Endothelial cell of hepatic sinusoid (primary cell): ENCODE measurements around the gene TPST2.

Experiments
- in situ Hi-C: cut with HindIII; loops from 2 replicates; pipeline ENCODE4 v1.10.0; 2017; ENCODE audit warnings: low sequenced_read_pairs

Gene TPST2

GRCh38 chr22:26610996-26611395 lies 21.1 kb upstream of the TPST2 start:
- in situ Hi-C loops: no loop called here

GRCh38 chr22:26610072-26610958 lies 20.4 kb upstream of the TPST2 start:
- in situ Hi-C loops: no loop called here

GRCh38 chr22:26609287-26609686 lies 19.4 kb upstream of the TPST2 start:
- in situ Hi-C loops: loop anchor here (10.0 kb wide), 1 partner anchor 104 kb away; no protein-coding TSS in a partner anchor

DNA sequence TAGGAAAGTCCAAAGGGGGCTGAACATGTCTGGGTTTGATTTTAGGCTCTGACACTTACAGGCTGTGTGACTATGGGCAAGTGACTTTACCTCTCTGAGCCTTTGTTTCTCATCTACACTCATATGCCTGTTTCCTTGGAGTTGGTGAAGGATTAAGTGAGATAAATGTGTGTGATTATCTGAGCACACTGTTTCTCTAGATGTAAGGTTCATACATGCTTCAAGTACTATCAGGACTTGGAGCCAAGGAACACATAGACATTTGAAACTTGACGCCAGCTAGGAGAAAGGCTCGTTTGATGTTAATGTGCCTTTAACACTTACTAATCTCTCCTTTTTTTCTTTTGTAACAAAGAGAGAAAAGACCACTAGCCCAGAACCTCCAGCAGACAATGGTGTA lies 18.2 kb upstream of the TPST2 start:
- in situ Hi-C loops: loop anchor here (10.0 kb wide), 1 partner anchor 103 kb away; no protein-coding TSS in a partner anchor

- in situ Hi-C loops: loop anchor here (10.0 kb wide), 1 partner anchor 102 kb away; no protein-coding TSS in a partner anchor
These were observed 16.7 kb upstream of the TPST2 start for GRCh38 chr22:26606611-26607010.

DNA sequence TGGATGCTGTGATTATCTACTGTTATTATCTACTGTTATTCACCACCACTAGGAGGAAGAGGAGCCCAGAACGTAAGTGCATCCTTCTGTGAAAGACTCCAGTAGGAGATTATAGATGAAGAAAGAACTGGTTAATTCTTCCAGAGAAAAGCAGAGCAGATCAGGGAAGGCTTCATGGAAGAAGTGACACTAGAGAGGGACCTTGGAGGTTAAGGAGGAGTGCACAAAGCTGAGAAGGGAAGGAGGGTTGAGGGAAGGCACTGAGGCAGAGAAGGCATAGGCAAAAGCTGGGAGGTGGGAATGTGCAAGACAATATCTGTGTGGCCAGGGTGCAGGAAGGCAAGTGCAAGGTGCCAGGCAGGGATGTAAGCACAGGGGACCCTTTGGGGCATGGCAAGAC lies 14.4 kb upstream of the TPST2 start:
- in situ Hi-C loops: loop anchor here (10.0 kb wide), 1 partner anchor 100 kb away; no protein-coding TSS in a partner anchor

- in situ Hi-C loops: loop anchor here (10.0 kb wide), 1 partner anchor 97 kb away; no protein-coding TSS in a partner anchor
These were observed 12.2 kb upstream of the TPST2 start for GRCh38 chr22:26602127-26602526.

- in situ Hi-C loops: loop anchor here (10.0 kb wide), 1 partner anchor 97 kb away; no protein-coding TSS in a partner anchor
These were observed 11.8 kb upstream of the TPST2 start for GRCh38 chr22:26601726-26602125.

DNA sequence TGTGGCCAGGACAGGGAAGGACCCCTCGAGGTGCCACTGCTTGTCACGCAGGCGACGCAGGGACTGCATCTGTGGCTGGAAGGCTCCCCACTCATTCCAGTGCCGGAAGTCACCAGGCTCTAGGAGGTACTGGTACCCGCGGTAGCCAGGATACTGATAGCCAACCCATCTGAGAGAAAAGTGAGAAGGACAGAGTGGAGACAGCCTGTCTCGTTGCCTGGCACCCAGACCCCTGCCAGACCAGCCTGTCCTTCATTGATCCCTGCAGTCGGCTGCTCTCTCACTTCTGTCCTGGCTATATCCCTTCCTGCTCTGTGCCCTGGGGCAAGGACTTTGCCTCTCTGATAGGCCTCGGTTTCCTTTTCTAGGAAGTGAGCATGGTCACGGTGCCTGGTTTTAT lies 9.6 kb upstream of the TPST2 start:
- in situ Hi-C loops: no loop called here

DNA sequence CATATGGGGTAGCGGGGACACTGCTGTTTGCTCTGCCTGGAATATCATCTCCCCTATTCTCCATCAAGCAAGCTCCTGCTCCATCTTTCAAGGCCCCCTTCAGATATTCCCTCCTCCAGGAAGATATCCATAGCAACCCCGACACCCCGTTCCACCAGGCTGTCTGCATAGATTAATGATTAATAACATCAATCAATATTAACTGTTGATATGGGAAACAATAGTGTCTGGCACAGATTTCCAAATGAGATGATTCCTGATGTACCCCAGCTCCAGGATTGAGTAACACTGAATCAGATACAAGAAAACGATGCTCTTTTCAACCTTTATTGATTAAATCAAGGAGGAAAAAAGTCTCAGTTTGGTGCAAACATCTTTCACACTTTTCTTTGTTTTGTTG lies 7.5 kb upstream of the TPST2 start:
- in situ Hi-C loops: no loop called here

DNA sequence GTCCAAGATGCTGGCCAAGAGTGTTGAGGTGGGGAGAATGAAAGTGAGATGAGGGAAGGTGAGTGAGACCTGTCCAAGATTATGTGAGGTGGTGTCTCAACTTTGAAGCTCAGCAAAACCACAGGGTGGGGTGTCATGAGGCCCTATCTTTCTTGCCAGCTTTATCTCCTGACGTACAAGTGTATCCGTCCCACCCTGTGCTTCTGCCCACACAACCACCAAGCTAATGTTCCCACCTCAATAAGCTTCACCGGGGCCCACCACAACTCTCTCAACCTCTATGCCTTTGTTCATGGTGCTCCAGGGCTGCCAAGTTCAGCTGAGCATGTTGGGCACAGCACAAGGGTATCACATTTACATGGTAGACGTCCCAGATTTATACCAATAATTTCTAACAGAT lies 7.1 kb upstream of the TPST2 start:
- in situ Hi-C loops: no loop called here

- in situ Hi-C loops: no loop called here
These were observed 3.8 kb upstream of the TPST2 start for GRCh38 chr22:26593763-26594162.

DNA sequence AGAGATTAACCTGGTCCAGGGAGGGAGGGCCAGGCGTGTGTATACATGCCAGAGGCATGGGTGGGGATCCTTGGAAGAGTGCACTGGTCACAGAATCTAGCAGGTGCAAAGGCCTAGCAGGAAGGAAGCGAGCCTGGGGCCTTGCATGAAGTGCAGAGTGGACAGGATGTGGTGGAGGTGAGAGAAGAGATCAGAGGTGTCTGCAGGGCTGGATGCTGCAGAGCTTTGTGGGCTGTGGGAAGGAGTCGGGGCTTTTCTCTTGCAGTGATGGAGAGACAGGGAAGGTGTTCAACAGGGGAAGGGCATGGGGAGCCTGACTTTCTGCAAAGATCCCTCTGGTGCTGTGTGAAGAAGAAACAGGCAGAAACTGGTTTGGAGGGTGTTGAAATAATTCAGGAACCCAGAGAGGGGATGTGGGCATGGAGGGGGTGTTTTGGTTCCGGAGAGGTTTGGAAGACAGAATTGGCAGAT lies 2.5 kb upstream of the TPST2 start:
- in situ Hi-C loops: no loop called here

DNA sequence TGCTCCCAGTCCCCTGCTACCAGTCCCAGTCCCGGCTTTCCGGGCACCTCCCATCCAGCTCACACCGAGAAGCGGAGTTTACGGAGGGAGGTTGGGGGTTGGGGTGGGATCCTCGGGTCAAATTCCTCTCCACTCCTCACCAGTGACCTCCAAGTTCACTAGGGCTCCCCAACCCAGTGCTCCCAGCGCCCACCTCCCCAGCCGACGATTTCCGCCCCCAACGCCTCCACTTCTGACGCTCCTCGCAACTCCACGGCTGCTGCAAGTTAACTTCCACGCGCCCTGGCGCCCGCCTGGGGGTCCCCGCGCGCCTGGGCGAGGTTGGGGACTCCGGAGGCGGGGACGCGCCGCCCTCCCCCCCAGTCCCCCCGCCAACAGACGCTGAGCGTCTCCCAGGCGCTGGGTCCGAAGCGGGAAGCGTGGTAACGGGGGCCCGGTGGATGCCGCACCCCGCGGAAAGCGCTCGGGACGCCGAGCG lies 526 bp downstream of the TPST2 start:
- in situ Hi-C loops: no loop called here

DNA sequence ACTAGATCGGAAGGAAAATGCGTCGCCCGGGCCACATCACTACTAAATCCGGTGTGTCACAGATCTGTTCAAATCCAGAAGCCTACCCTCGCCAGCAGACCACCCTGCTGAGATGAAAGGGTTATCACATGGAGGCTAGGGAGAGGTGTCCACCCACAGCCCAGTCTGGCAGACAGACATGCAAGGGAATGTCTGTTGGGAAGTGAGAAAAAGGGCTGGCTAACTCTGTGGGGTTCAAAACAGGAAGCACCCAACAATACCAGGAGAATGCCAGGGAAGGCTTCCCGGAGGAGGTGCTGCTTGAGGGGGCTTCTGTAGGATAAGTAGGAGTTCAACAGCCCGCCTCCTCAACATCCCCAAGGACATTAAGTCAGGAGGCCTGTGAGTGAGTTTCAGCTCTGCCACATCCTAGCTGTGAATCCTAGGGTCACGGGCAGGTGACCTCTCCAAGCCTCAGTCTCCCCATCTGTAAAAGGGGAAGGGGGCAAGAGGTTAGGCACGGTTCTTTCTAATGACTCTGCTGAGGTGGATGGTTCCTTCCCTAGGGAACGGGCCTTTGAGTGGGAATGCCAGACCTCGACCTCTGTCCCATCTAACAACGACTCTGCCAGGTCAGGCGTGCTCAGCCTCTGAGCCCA lies 1.1 kb downstream of the TPST2 start:
- in situ Hi-C loops: no loop called here

- in situ Hi-C loops: no loop called here
These were observed 1.8 kb downstream of the TPST2 start for GRCh38 chr22:26587991-26588613.

GRCh38 chr22:26586556-26587325 lies 3.2 kb downstream of the TPST2 start:
- in situ Hi-C loops: no loop called here

- in situ Hi-C loops: no loop called here
These were observed 4.7 kb downstream of the TPST2 start for GRCh38 chr22:26585104-26585790.

DNA sequence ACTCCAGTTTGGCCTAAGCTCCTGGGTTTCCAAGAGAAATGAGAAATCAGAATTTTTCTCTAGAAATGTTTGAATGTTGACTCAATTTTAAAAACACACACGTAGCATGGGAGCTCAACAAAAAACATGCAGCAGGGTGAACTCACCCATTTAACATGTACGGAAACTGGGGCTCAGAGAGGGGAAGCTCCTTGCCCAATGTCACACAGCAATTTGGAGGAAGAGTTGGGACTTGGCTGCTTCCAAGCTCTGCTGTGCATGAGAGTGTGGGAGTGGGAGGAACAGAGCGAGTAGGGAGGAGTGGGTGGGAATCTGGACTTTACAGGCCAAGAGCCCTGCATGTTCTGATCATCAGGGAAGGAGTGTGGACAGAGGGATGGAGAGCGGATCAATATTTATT lies 5.9 kb downstream of the TPST2 start:
- in situ Hi-C loops: no loop called here

DNA sequence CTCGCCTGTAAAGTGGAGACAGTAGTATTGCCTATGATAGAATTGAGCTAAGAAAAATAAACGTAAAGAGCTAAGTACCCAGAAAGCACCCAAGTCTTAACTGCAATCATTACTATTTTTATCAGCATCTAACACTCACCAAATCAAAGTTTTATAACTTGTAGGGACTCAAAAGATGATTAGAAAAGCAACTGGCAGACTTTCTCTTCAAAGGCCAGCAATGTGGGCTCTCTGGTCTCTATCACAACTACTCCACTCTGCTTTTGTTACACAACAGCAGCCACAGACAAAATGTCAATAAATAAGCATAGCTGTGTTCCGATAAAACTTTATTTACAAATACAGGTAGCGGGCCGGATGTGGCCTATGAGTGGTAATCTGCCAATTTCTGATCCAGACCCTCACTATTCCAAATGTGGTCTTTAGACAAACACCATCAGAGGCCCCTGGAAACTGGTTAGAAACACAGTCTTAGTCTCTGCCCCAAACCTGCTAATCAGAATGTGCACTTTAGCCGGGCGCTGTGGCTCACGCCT lies 8.2 kb downstream of the TPST2 start:
- in situ Hi-C loops: no loop called here
